Small intestine (tissue), 7 donors: Measurements from ENCODE around the gene COX15. TPM values are rescaled to one million over a fixed set of nuclear protein-coding genes. Genes with fewer than 3 reads are reported as not detected.
A peak's percentile ranks its signal among the peaks of the same experiment; 100 is the strongest.
"Not testable (repeated sequence)": the region's sequence is repeated elsewhere in the genome, so short reads cannot be mapped to it uniquely, and the experiment has no call there.

Experiments
- DNase-seq, 2 donors: peaks; one replicate each; pipeline versions ENCODE4 v3.0.0 to v3.0.0-alpha.2; 2013
- FAIRE-seq: peaks from 2 replicates; lab custom pipeline; 2012; peaks lifted over from hg19 to GRCh38; lab: Jason Lieb, UNC
- H3K27ac ChIP-seq, 3 donors: one replicate each; pipeline ENCODE4 v1.5.1; 2013; ENCODE audit warnings: low read length in 2 of 3, mild to moderate bottlenecking in 2 of 3, control low read depth in 1 of 3, inconsistent platforms in 1 of 3, low read depth in 1 of 3, moderate library complexity in 1 of 3
- H3K27me3 ChIP-seq, 3 donors: one replicate each; pipeline ENCODE4 v1.6.1; 2013; ENCODE audit warnings: low read length in 3 of 3, inconsistent platforms in 1 of 3; ENCODE audit not compliant: control insufficient read depth in 3 of 3, insufficient read depth in 3 of 3
- H3K36me3 ChIP-seq, 3 donors: one replicate each; pipeline ENCODE4 v1.6.1; 2013; ENCODE audit warnings: low read length in 3 of 3, inconsistent platforms in 1 of 3, low read depth in 1 of 3, mild to moderate bottlenecking in 1 of 3, moderate library complexity in 1 of 3; ENCODE audit not compliant: control insufficient read depth in 3 of 3, insufficient read depth in 2 of 3
- H3K4me1 ChIP-seq, 3 donors: one replicate each; pipeline ENCODE4 v1.6.1; 2013; ENCODE audit warnings: low read length in 2 of 3, inconsistent platforms in 1 of 3, low read depth in 1 of 3, mild to moderate bottlenecking in 1 of 3, moderate library complexity in 1 of 3; ENCODE audit not compliant: control insufficient read depth in 3 of 3, insufficient read depth in 2 of 3
- H3K4me3 ChIP-seq, 3 donors: one replicate each; pipeline ENCODE4 v1.5.1; 2013; ENCODE audit warnings: low read length in 3 of 3, control low read depth in 1 of 3, inconsistent platforms in 1 of 3, low read depth in 1 of 3, mild to moderate bottlenecking in 1 of 3, moderate library complexity in 1 of 3
- H3K9me3 ChIP-seq, 2 donors: one replicate each; pipeline ENCODE4 v1.6.1; 2013; ENCODE audit warnings: low read depth in 1 of 2, low read length in 1 of 2; ENCODE audit not compliant: control insufficient read depth in 2 of 2, insufficient read depth in 1 of 2
- WGBS, 3 donors: extraction: QIAGEN DNeasy Blood & Tissue Kit; methylation state at CpG; one replicate each; pipeline ENCODE4 v1.1.7; 2013; 5-methylcytosine and 5-hydroxymethylcytosine counted together
- polyA plus RNA-seq, 4 donors: library from polyadenylated mRNA; stranded (reverse) in 3 of 4; unstranded in 1 of 4; fragments of 200-250 nt in 3 of 4; fragments of 120-200 nt in 1 of 4; gene quantifications; one replicate each; pipeline versions ENCODE4 v1.2.1 to v1.2.3, GENCODE V29; 2013
- donor health status: healthy with polysubstance abuse.
- donor health status: control.
- donor health status: control.
- donor health status: Bipolar disorder and iron deficiency.
- donor health status: healthy.

COX15 gene
- polyA plus RNA-seq, 4 donors: 10.3 to 47.7 (median 18.5) TPM

GRCh38 chr10:99734111-99734510, 2.2 kb upstream of the COX15 start:
- peaks cover 0 to 12% (median 1%) of the 10 kb centered on the region in 3 donors for H3K4me1 ChIP-seq
- FAIRE-seq, H3K4me3 ChIP-seq, H3K27ac ChIP-seq, DNase-seq, H3K27me3 ChIP-seq, H3K9me3 ChIP-seq, H3K36me3 ChIP-seq: not testable (repeated sequence)
- 92 to 96% (median 96%) methylated on average over 10 of the region's 10 CpGs for WGBS, 3 donors

- H3K27ac ChIP-seq: no peak overlapping the region
- no peaks in the 10 kb centered on the region for H3K27me3 ChIP-seq
- DNase-seq (peak in 1 of 2 donors; percentile 14), FAIRE-seq (no peak)
- no peaks in the 10 kb centered on the region for H3K9me3 ChIP-seq
- peaks cover 0 to 12% (median 1%) of the 10 kb centered on the region in 3 donors for H3K4me1 ChIP-seq
- H3K36me3 ChIP-seq: peaks cover 4 to 11% (median 5%) of the 10 kb centered on the region in 3 donors
- H3K4me3 ChIP-seq: peak overlapping the region in 2 of 3 donors; percentile 2 to 5
- 65 to 66% (median 66%) methylated on average over 8 of the region's 8 CpGs for WGBS, 3 donors
These were observed 1.4 kb upstream of the COX15 start for GRCh38 chr10:99733366-99733765.

DNA sequence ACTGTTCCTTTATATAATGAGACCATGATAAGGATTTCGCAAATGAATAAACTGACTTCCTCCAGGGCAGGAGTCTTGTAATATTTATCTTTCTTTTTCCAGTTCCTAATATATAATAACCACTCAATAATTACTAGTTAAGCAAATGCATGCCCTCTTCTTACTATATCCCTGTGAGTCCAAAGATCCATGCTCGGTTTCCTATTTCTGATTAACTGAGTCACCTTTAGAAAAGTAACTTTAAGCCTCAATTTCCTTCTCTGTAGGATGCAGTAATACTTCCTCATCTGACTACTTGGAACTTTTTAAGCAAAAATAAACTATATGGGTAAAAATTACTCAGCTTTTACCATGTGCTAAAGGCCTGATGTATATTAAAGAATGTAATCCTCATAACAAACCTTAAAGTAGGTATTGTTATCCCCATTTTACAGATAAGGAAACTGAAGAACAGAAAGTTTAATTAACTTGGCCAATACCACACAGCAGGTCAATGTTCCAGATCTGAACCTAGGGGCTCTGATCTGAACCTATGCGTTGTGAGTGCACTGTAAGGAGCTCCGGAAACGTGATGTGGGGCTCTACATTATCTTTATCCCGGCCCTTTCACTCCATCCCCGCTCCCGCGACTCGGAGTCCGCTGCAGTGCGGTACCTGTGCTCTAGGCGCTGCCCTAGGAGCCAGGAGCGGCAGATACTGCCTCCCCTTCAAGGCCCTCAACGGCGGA, 458 bp downstream of the COX15 start:
- H3K4me3 ChIP-seq: peak overlapping the region; percentile 65 to 97 (median 97)
- peak overlapping the region; percentile 88 to 96 (median 95) for H3K27ac ChIP-seq
- H3K36me3 ChIP-seq: peaks cover 4 to 12% (median 9%) of the 10 kb centered on the region in 3 donors
- peak; percentile 45 to 52 for DNase-seq
- no peaks in the 10 kb centered on the region for H3K27me3 ChIP-seq
- H3K4me1 ChIP-seq: peaks cover 0 to 12% (median 1%) of the 10 kb centered on the region in 3 donors
- WGBS, 3 donors: 1 to 5% (median 2%) methylated on average over 16 of the region's 16 CpGs
- H3K9me3 ChIP-seq: no peaks in the 10 kb centered on the region
- no peak for FAIRE-seq

GRCh38 chr10:99730026-99730425, 1.9 kb downstream of the COX15 start:
- Histone ChIP-seq H3K27ac (no peak overlapping the region), H3K4me3 (no peak overlapping the region), H3K36me3 (peaks cover 2 to 18% (median 8%) of the 10 kb centered on the region in 3 donors), H3K27me3 (no peaks in the 10 kb centered on the region), H3K4me1 (peaks cover 0 to 12% (median 1%) of the 10 kb centered on the region in 3 donors), H3K9me3 (no peaks in the 10 kb centered on the region)
- FAIRE-seq (no peak), DNase-seq (no peak)
- 94 to 96% (median 96%) methylated on average over 1 of the region's 1 CpG for WGBS, 3 donors

GRCh38 chr10:99720387-99720786, 11.5 kb downstream of the COX15 start:
- DNase-seq (no peak), FAIRE-seq (no peak)
- peak overlapping the region in 1 of 3 donors; percentile 14 for H3K4me3 ChIP-seq
- no peaks in the 10 kb centered on the region for H3K27me3 ChIP-seq
- H3K27ac ChIP-seq: no peak overlapping the region
- H3K9me3 ChIP-seq: no peaks in the 10 kb centered on the region
- H3K36me3 ChIP-seq: peaks cover 9 to 47% (median 20%) of the 10 kb centered on the region in 3 donors
- WGBS, 3 donors: 64 to 87% (median 83%) methylated on average over 2 of the region's 2 CpGs
- H3K4me1 ChIP-seq: no peaks in the 10 kb centered on the region

DNA sequence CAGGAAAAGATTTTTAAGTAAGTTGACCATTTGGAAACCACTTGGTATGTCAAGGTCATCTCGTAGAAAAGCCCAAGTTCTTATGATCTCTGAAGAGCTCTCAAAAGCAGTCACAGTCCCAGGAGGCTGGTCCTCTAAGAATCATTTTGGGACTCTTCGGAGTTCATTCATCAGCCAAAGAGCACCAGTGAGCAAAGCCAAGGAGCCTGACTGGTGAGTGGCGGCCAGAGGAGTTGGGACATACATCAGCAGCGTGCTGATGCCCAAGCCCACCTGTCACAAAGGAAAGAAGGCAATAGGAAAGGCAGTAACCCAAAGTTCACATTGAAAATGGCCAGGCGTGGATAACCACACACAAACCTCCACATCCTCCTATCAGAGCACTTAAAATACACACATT, 17.5 kb downstream of the COX15 start:
- no peak overlapping the region for H3K27ac ChIP-seq
- H3K4me1 ChIP-seq: no peaks in the 10 kb centered on the region
- WGBS, 3 donors: 87 to 95% (median 91%) methylated on average over 5 of the region's 5 CpGs
- H3K4me3 ChIP-seq: no peak overlapping the region
- H3K36me3 ChIP-seq: peaks cover 6 to 44% (median 28%) of the 10 kb centered on the region in 3 donors
- FAIRE-seq: no peak
- H3K9me3 ChIP-seq: no peaks in the 10 kb centered on the region
- H3K27me3 ChIP-seq: no peaks in the 10 kb centered on the region
- DNase-seq: no peak

DNA sequence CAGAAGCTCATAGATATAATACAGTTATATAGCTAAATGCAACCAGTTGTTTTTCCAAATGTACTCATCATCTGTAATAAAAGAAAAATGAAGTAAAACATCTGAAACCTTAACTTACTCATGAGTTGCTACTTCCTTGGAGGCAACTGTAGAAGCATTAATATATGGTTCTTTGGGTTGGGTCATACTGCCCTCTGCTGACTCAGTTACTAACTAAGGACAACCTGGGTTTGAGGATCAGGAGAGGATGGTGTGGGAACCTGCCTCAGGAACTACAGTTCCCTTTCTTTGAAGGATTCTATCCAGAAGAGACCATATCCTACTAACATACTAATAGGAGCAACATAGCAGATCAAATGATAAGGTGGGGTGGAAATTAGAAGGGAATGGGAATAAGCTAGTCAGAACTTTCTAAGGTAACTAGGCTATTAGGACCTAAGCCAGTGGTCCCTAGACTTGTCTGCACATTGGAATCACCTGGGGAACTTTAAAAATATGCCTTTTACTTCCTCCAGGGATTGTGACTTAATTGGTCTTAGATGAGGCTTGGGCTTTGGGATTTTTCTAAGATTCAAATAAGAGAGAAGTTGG, 20.7 kb downstream of the COX15 start:
- no peaks in the 10 kb centered on the region for H3K9me3 ChIP-seq
- no peaks in the 10 kb centered on the region for H3K27me3 ChIP-seq
- H3K4me3 ChIP-seq: no peak overlapping the region
- no peak for FAIRE-seq
- peak; percentile 57 to 58 for DNase-seq
- no peaks in the 10 kb centered on the region for H3K4me1 ChIP-seq
- H3K27ac ChIP-seq: no peak overlapping the region
- peaks cover 6 to 23% (median 18%) of the 10 kb centered on the region in 3 donors for H3K36me3 ChIP-seq

DNA sequence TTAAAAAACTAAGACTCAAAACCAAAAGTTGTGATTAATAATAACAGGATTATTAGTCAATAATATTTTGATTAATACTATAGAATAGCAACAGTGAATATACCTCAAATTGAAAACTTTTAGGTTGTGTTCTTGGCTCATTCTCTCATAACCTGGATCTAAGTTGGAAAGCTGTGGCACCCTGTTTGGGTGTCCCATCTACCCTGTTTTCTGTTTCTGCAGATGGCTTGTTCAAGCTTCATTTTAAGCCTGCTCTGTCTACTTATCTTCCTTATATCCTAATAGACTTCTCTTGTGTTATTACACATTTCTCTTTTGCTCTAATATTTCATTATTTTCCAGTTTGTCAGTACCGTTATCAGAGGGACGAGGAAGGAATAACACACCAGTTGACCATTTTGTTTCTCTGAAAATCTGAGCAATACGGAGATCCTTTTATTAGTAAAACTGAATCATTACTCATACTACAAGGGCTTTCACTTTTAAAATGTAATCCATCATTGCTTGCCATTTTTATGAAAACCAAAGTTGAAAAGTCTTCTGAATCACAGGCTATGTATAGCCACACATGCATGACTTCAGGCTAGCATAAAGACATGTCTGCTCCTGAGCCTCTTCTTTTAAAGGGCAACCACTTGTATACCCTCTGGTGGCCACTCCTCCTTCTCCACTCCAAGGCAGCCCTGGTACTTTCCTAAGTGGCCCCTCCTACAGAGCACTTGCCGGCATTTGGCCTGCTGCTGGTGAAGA, 22.3 kb downstream of the COX15 start:
- Histone ChIP-seq H3K4me1 (no peaks in the 10 kb centered on the region), H3K9me3 (no peaks in the 10 kb centered on the region), H3K27me3 (no peaks in the 10 kb centered on the region), H3K4me3 (no peak overlapping the region), H3K27ac (no peak overlapping the region), H3K36me3 (peaks cover 11 to 23% (median 22%) of the 10 kb centered on the region in 3 donors)
- WGBS, 3 donors: 63 to 84% (median 68%) methylated on average over 4 of the region's 4 CpGs
- no peak for FAIRE-seq
- no peak for DNase-seq
